B cell (primary cell): ENCODE data around the gene TAPBP. TPM values are rescaled to one million over a fixed set of nuclear protein-coding genes. Genes with fewer than 3 reads are reported as not detected.
A peak's percentile ranks its signal among the peaks of the same experiment; 100 is the strongest.

Experiments
- ATAC-seq: fragments of 200-7000 bp; cut with Tn5 transposase; one replicate; pipeline ENCODE4 v1.10.0; 2021; ENCODE audit warnings: low read depth, mild to moderate bottlenecking, moderate number of reproducible peaks, moderate library complexity
- CTCF ChIA-PET: fragments of 350-600 bp; sonication (Branson Sonifier 250); formaldehyde crosslinking; loops from one replicate; lab custom pipeline; 2021; ENCODE audit warnings: antibody characterized with exemption, inconsistent platforms; lab: Charles Lee
- POLR2A ChIA-PET: fragments of 350-600 bp; sonication (Branson Sonifier 250); formaldehyde crosslinking; loops from one replicate; lab custom pipeline; 2021; ENCODE audit warnings: antibody characterized with exemption; lab: Charles Lee
- DNase-seq: peaks from one replicate; pipeline ENCODE4 v3.0.0; 2013
- H2AFZ ChIP-seq: 2 replicates; pipeline ENCODE4 v1.6.1; 2012; ENCODE audit warnings: mild to moderate bottlenecking, low read depth, low read length; ENCODE audit not compliant: insufficient read depth, poor library complexity, severe bottlenecking
- H3K27ac ChIP-seq, 2 donors: 1 replicate in 1 of 2; 2 replicates in 1 of 2; pipeline ENCODE4 v1.5.1; 2012 to 2013; ENCODE audit warnings: low read length in 2 of 2, mild to moderate bottlenecking in 2 of 2, moderate library complexity in 1 of 2
- H3K27me3 ChIP-seq, 4 experiments: fragments of 200-600 bp in 1 of 4; sonication (generic) in 1 of 4; replicated peaks in 1 of 4; 1 replicate in 2 of 4; 2 replicates in 2 of 4; pipeline versions ENCODE4 v1.6.1 to v1.7.0; 2013 to 2016; ENCODE audit warnings: low read length in 3 of 4, mild to moderate bottlenecking in 2 of 4, mixed read lengths in 1 of 4, moderate library complexity in 1 of 4; ENCODE audit not compliant: insufficient read depth in 4 of 4, control insufficient read depth in 3 of 4; ENCODE audit errors: control extremely low read depth in 1 of 4
- H3K36me3 ChIP-seq, 2 experiments: replicated peaks in 1 of 2; 1 replicate in 1 of 2; 2 replicates in 1 of 2; pipeline versions ENCODE4 v1.6.1 to v1.7.1; 2013; ENCODE audit warnings: low read length in 1 of 2; ENCODE audit not compliant: insufficient read depth in 2 of 2, control insufficient read depth in 1 of 2; ENCODE audit errors: control extremely low read depth in 1 of 2, extremely low read depth in 1 of 2
- H3K4me1 ChIP-seq, 2 donors: fragments of 200-600 bp in 1 of 2; sonication (generic) in 1 of 2; 1 replicate in 1 of 2; 2 replicates in 1 of 2; pipeline versions ENCODE4 v1.5.1 to v1.6.1; 2013 to 2017; ENCODE audit warnings: low read length in 2 of 2; ENCODE audit not compliant: control insufficient read depth in 2 of 2, insufficient read depth in 2 of 2
- H3K4me2 ChIP-seq: replicated peaks from 2 replicates; pipeline ENCODE3; 2012; ENCODE audit warnings: mild to moderate bottlenecking, low read depth, low read length; ENCODE audit not compliant: poor library complexity, severe bottlenecking
- H3K4me3 ChIP-seq, 5 experiments: fragments of 200-600 bp in 1 of 5; sonication (generic) in 1 of 5; 1 replicate in 3 of 5; 2 replicates in 2 of 5; pipeline versions ENCODE4 v1.5.1 to v1.7.0; 2011 to 2016; ENCODE audit warnings: low read length in 4 of 5, mild to moderate bottlenecking in 4 of 5, low read depth in 2 of 5, control low read depth in 1 of 5, moderate library complexity in 1 of 5; ENCODE audit not compliant: insufficient read depth in 1 of 5; ENCODE audit errors: control extremely low read depth in 1 of 5, extremely low read depth in 1 of 5
- H3K79me2 ChIP-seq: fragments of 200-600 bp; sonication (generic); one replicate; pipeline ENCODE4 v1.6.0; 2016; ENCODE audit warnings: low read length; ENCODE audit not compliant: control insufficient read depth, insufficient read depth
- H3K9ac ChIP-seq: fragments of 200-600 bp; sonication (generic); 2 replicates; pipeline ENCODE4 v1.6.1; 2017; ENCODE audit warnings: mild to moderate bottlenecking, low read length, moderate library complexity
- H3K9me3 ChIP-seq, 3 donors: one replicate each; pipeline versions ENCODE4 v1.6.1 to v1.7.1; 2013; ENCODE audit warnings: low read length in 2 of 3; ENCODE audit not compliant: control insufficient read depth in 2 of 3, insufficient read depth in 1 of 3; ENCODE audit errors: control extremely low read depth in 1 of 3
- H4K20me1 ChIP-seq: 2 replicates; pipeline ENCODE4 v1.6.0; 2012; ENCODE audit warnings: mild to moderate bottlenecking, low read length; ENCODE audit not compliant: insufficient read depth, control insufficient read depth, poor library complexity, severe bottlenecking
- H3K27ac Mint-ChIP-seq: one replicate; pipeline ENCODE4 v1.8.0; 2021; ENCODE audit warnings: mixed read lengths
- H3K27me3 Mint-ChIP-seq: one replicate; pipeline ENCODE4 v1.8.0; 2021; ENCODE audit warnings: mixed read lengths
- H3K4me1 Mint-ChIP-seq: one replicate; pipeline ENCODE4 v1.8.0; 2021; ENCODE audit warnings: mixed read lengths
- H3K4me3 Mint-ChIP-seq: one replicate; pipeline ENCODE4 v1.8.0; 2021; ENCODE audit warnings: mixed read lengths
- H3K9me3 Mint-ChIP-seq: one replicate; pipeline ENCODE4 v1.8.0; 2022; ENCODE audit warnings: mixed read lengths; ENCODE audit not compliant: insufficient read depth
- CTCF ChIP-seq: fragments of 200-600 bp; IDR thresholded peaks from one replicate; pipeline ENCODE4 v1.8.0; 2022; ENCODE audit warnings: antibody characterized with exemption, mild to moderate bottlenecking
- EZH2 ChIP-seq: IDR thresholded peaks from 2 replicates; pipeline ENCODE4 v1.6.1; 2012; ENCODE audit warnings: borderline replicate concordance, low read depth, mild to moderate bottlenecking, moderate library complexity, low read length; ENCODE audit not compliant: insufficient read depth, poor library complexity, severe bottlenecking
- WGBS: methylation state at CpG from one replicate; pipeline ENCODE4 v1.1.5; 2013; ENCODE audit warnings: missing lambda C conversion rate; ENCODE audit not compliant: insufficient coverage; 5-methylcytosine and 5-hydroxymethylcytosine counted together
- intact Hi-C: fragments of 100-400 bp; cut with micrococcal nuclease; formaldehyde crosslinking; loops from one replicate; pipeline ENCODE4 v1.10.0; 2022
- polyA plus RNA-seq: library from polyadenylated mRNA; depleted of rRNA; stranded (reverse); fragments of >200 nt; gene quantifications from 2 replicates; pipeline ENCODE4 v1.2.3, GENCODE V29; 2012
- total RNA-seq, 2 donors: library from RNA; stranded (reverse); fragments of 120-200 nt in 1 of 2; gene quantifications; 1 replicate in 1 of 2; 2 replicates in 1 of 2; pipeline versions ENCODE4 v1.2.3 to v1.2.4, GENCODE V29; 2013 to 2022

Gene TAPBP
- total and polyA plus RNA-seq, 2 donors (not counting 1 experiment from before 2014, with no cell fraction given): 302 to 310 TPM

GRCh38 chr6:33277663-33278391 is 36.1 kb downstream of the TAPBP start:
- peaks cover 63% of the 10 kb centered on the region for H3K4me1 Mint-ChIP-seq
- Histone ChIP-seq H3K36me3 (peaks cover 5 to 62% of the 10 kb centered on the region in 2 experiments), H3K4me3 (peak overlapping the region; percentile 4 to 86 (median 78)), H4K20me1 (peaks cover 56% of the 10 kb centered on the region), H3K9ac (peak overlapping the region; percentile 91), H3K4me2 (peak overlapping the region; percentile 95), H3K79me2 (peaks cover 30% of the 10 kb centered on the region), H3K9me3 (no peaks in the 10 kb centered on the region), H3K27ac (peak overlapping the region; percentile 80 to 87), H2AFZ (peak overlapping the region; percentile 90), H3K27me3 (no peaks in the 10 kb centered on the region), H3K4me1 (peaks cover 47 to 61% of the 10 kb centered on the region in 2 donors)
- POLR2A ChIA-PET: interaction anchor here (0.6 to 5.1 kb wide), 15 partner anchors 11 to 163 kb away, joined by 3 to 39 read pairs (median 7); partner anchors contain the start of genes KIFC1, PFDN6, RGL2 and RING1
- DNase-seq (peak; percentile 65), ATAC-seq (peak; percentile 9)
- H3K4me3 Mint-ChIP-seq: peak overlapping the region; percentile 92
- intact Hi-C loops: loop anchor here (1.0 kb wide), 3 partner anchors 11 to 67 kb away; partner anchors contain the start of genes PFDN6 and WDR46
- 29% methylated on average over 34 of the region's 39 CpGs for WGBS
- H3K9me3 Mint-ChIP-seq: no peaks in the 10 kb centered on the region
- no peak for TF ChIP-seq CTCF
- TF ChIP-seq EZH2: no peak
- H3K27ac Mint-ChIP-seq: peak overlapping the region; percentile 98
- no peaks in the 10 kb centered on the region for H3K27me3 Mint-ChIP-seq
- CTCF ChIA-PET: interaction anchor here (0.9 to 3.9 kb wide), 19 partner anchors 9 to 330 kb away, joined by 3 to 41 read pairs (median 5); partner anchors contain the start of genes PFDN6, RGL2, TAPBP and WDR46
